Tibial nerve (tissue), 4 donors: Measurements from ENCODE around the gene CLDN9. TPM values are rescaled to one million over a fixed set of nuclear protein-coding genes. Genes with fewer than 3 reads are reported as not detected.
A peak's percentile ranks its signal among the peaks of the same experiment; 100 is the strongest.

Experiments used
- DNase-seq, 2 donors: peaks; one replicate each; pipeline ENCODE4 v3.0.0-alpha.2; 2019; ENCODE audit warnings: low spot score in 2 of 2
- H3K27ac ChIP-seq, 4 donors: fragments of 200-600 bp; sonication (generic) in 3 of 4; one replicate each; pipeline ENCODE4 v1.5.1; 2017 to 2019; ENCODE audit warnings: mild to moderate bottlenecking in 1 of 4
- H3K27me3 ChIP-seq, 2 donors: fragments of 200-600 bp; sonication (generic) in 1 of 2; one replicate each; pipeline versions ENCODE4 v1.5.1 to v1.6.0; 2017 to 2019
- H3K36me3 ChIP-seq, 3 donors: fragments of 200-600 bp; sonication (generic); one replicate each; pipeline ENCODE4 v1.5.1; 2018 to 2019
- H3K4me1 ChIP-seq, 4 donors: fragments of 200-600 bp; sonication (generic) in 3 of 4; one replicate each; pipeline ENCODE4 v1.5.1; 2017 to 2019
- H3K4me3 ChIP-seq, 4 donors: fragments of 200-600 bp; sonication (generic) in 3 of 4; one replicate each; pipeline ENCODE4 v1.5.1; 2017 to 2019; ENCODE audit warnings: mild to moderate bottlenecking in 1 of 4, moderate library complexity in 1 of 4
- H3K9me3 ChIP-seq, 4 donors: fragments of 200-600 bp; sonication (generic) in 3 of 4; one replicate each; pipeline ENCODE4 v1.5.1; 2017 to 2019
- CTCF ChIP-seq, 5 experiments: fragments of 200-600 bp in 3 of 5; fragments of 450-650 bp in 2 of 5; sonication (generic) in 3 of 5; IDR thresholded peaks; one replicate each; pipeline ENCODE4 v1.5.1; 2016 to 2019; ENCODE audit warnings: antibody characterized with exemption in 5 of 5, mild to moderate bottlenecking in 3 of 5, moderate library complexity in 2 of 5
- EP300 ChIP-seq, 2 donors: sonication (generic); formaldehyde crosslinking; IDR thresholded peaks; one replicate each; pipeline ENCODE4 v1.6.1; 2017; ENCODE audit warnings: antibody characterized with exemption in 2 of 2, mild to moderate bottlenecking in 1 of 2
- POLR2A ChIP-seq, 2 donors: fragments of 450-650 bp; IDR thresholded peaks; one replicate each; pipeline ENCODE4 v1.6.1; 2017; ENCODE audit warnings: antibody characterized with exemption in 2 of 2, mild to moderate bottlenecking in 2 of 2, moderate library complexity in 2 of 2
- WGBS, 2 donors: methylation state at CpG; one replicate each; pipeline ENCODE4 v1.1.5; 2018; 5-methylcytosine and 5-hydroxymethylcytosine counted together
- total RNA-seq, 4 donors: library from RNA; depleted of rRNA; stranded (reverse); fragments of >200 nt; gene quantifications; one replicate each; pipeline ENCODE4 v1.1.0, GENCODE V29; 2016

The CLDN9 gene
- total RNA-seq, 4 donors from 2014 or later, result 0.30 TPM; not detected in 3

- H3K27me3 ChIP-seq, result peaks cover 0 to 22% of the 10 kb centered on the region in 2 donors
- H3K4me3 ChIP-seq, result peak overlapping the region in 2 of 4 donors; percentile 17 to 27
- TF ChIP-seq EP300 (IDR thresholded peaks at IDR 0.05), result no peak
- TF ChIP-seq POLR2A (IDR thresholded peaks at IDR 0.05), result no peak
- peak; percentile 93 to 99 (median 98) for TF ChIP-seq CTCF (IDR thresholded peaks at IDR 0.05)
- peak; percentile 73 to 79 for DNase-seq
- 12 to 13% methylated on average over 35 to 41 of the region's 42 CpGs for WGBS, 2 donors
- H3K9me3 ChIP-seq, result no peaks in the 10 kb centered on the region
- peaks cover 0 to 53% (median 19%) of the 10 kb centered on the region in 4 donors for H3K4me1 ChIP-seq
- peak overlapping the region in 1 of 4 donors; percentile 29 for H3K27ac ChIP-seq
- no peaks in the 10 kb centered on the region for H3K36me3 ChIP-seq
Observed at GRCh38 chr16:2983706-2984136, 29.0 kb upstream of the CLDN9 start.

GRCh38 chr16:2985462-2985861 lies 27.3 kb upstream of the CLDN9 start:
- DNase-seq, result no peak
- Histone ChIP-seq H3K27ac (no peak overlapping the region), H3K27me3 (peaks cover 0 to 25% of the 10 kb centered on the region in 2 donors), H3K4me3 (no peak overlapping the region), H3K4me1 (peaks cover 0 to 42% (median 11%) of the 10 kb centered on the region in 4 donors), H3K36me3 (no peaks in the 10 kb centered on the region), H3K9me3 (no peaks in the 10 kb centered on the region)
- 30 to 35% methylated on average over 3 to 9 of the region's 9 CpGs for WGBS, 2 donors
- TF ChIP-seq CTCF (IDR thresholded peaks at IDR 0.05) (no peak), EP300 (IDR thresholded peaks at IDR 0.05) (no peak), POLR2A (IDR thresholded peaks at IDR 0.05) (no peak)

DNA sequence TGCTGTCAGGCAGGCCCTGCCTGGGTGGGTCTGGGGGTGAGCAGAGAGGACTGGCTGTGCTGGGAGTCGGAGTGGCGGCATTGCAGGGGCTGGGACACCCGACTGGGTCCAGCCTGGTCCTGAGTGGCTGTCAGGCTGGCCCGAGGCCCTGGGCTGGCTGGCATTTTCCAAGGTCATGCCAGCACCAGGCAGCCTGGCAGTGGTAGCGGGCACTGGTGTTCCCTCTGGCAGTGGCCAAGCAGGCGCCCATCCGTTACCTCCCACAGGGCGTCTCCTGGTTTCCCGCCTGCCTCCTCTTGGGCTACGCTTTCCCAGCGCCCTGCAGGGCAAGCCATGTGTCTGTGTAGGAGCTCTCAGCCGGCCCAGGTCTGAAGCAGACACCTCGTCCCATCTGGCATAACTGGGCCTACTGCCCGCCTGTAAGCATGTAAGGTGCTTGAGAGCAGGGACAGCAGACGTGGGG lies 26.8 kb upstream of the CLDN9 start:
- TF ChIP-seq POLR2A (IDR thresholded peaks at IDR 0.05) (no peak), CTCF (IDR thresholded peaks at IDR 0.05) (no peak), EP300 (IDR thresholded peaks at IDR 0.05) (no peak)
- WGBS, 2 donors, result 70 to 80% methylated on average over 6 to 10 of the region's 15 CpGs

DNA sequence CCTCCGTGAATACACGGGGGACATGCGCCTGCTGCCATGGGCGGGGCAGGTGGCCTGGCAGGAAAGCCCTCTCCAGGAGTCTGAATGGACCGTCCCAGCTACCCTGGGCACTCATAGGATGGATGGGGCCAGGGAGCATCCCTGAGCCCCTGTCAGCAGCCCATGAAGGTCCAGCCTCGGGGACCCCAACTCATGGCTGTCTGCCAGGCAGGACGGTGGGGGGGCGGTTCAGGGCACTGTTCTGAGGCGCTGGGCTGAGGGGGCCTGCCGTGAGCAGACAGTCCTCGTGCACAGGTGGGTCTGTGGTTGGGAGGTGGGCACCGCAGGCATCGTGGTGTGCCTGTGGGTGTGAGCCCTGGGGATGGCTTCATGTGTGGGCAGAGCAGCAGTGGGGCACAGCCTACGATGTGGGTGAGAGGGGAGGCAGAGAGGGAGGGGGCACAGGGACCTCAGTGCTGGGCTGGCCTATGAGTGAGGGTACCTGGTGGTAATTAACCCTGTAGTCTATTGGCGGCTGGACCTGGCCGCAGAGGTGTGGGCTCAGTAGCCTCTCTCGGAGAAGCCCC lies 26.0 kb upstream of the CLDN9 start:
- H3K4me1 ChIP-seq, result peaks cover 0 to 31% (median 5%) of the 10 kb centered on the region in 4 donors
- WGBS, 2 donors, result 67 to 76% methylated on average over 16 to 17 of the region's 17 CpGs
- peaks cover 0 to 30% of the 10 kb centered on the region in 2 donors for H3K27me3 ChIP-seq
- H3K9me3 ChIP-seq, result no peaks in the 10 kb centered on the region
- no peak overlapping the region for H3K27ac ChIP-seq
- TF ChIP-seq POLR2A (IDR thresholded peaks at IDR 0.05) (no peak), EP300 (IDR thresholded peaks at IDR 0.05) (no peak), CTCF (IDR thresholded peaks at IDR 0.05) (no peak)
- no peaks in the 10 kb centered on the region for H3K36me3 ChIP-seq
- H3K4me3 ChIP-seq, result no peak overlapping the region
- no peak for DNase-seq

More for the DNA sequence above, 26.8 kb upstream of the CLDN9 start:
- Histone ChIP-seq H3K27me3 (peaks cover 0 to 29% of the 10 kb centered on the region in 2 donors), H3K36me3 (no peaks in the 10 kb centered on the region), H3K9me3 (no peaks in the 10 kb centered on the region), H3K4me1 (peaks cover 0 to 38% (median 8%) of the 10 kb centered on the region in 4 donors), H3K27ac (no peak overlapping the region), H3K4me3 (no peak overlapping the region)
- no peak for DNase-seq

- no peak for DNase-seq
- Histone ChIP-seq H3K27ac (no peak overlapping the region), H3K4me1 (peaks cover 0 to 31% (median 5%) of the 10 kb centered on the region in 4 donors), H3K27me3 (peaks cover 0 to 30% of the 10 kb centered on the region in 2 donors), H3K9me3 (no peaks in the 10 kb centered on the region), H3K4me3 (no peak overlapping the region), H3K36me3 (no peaks in the 10 kb centered on the region)
- TF ChIP-seq CTCF (IDR thresholded peaks at IDR 0.05) (no peak), EP300 (IDR thresholded peaks at IDR 0.05) (no peak), POLR2A (IDR thresholded peaks at IDR 0.05) (no peak)
- 86% methylated on average over 8 of the region's 9 CpGs for WGBS, 2 donors
Observed at GRCh38 chr16:2987286-2987685, 25.4 kb upstream of the CLDN9 start.
